Measurements from ENCODE around the gene PGP. TPM values are rescaled to one million over a fixed set of nuclear protein-coding genes. Genes with fewer than 3 reads are reported as not detected.
"Not testable (repeated sequence)": the region's sequence is repeated elsewhere in the genome, so short reads cannot be mapped to it uniquely, and the experiment has no call there.

Gene PGP
- polyA plus RNA-seq, 2 of the 4 experiments (the other 2 are of a cell fraction) = 13.9 to 33.7 TPM

- DNase-seq (ENCODE audit: low read depth in 1 of 2, low spot score in 1 of 2) (no peak), ATAC-seq (no peak), FAIRE-seq (no peak)
- 87% methylated on average over 8 of the region's 8 CpGs for WGBS (ENCODE audit: missing lambda C conversion rate)
- ChIA-PET POLR2A (no interaction called here), CTCF (interaction anchor here (1.3 kb wide), 1 partner anchor 9 kb away, joined by 3 read pairs; the partner anchor contains the start of gene ECI1)
- Histone ChIP-seq H3K4me3 (no peak overlapping the region), H3K4me2 (no peak overlapping the region), H3K9me3 (no peaks in the 10 kb centered on the region), H3K4me1 (no peaks in the 10 kb centered on the region; the same call in 2 of the 3 replicates), H3K27ac (no peak overlapping the region)
- TF ChIP-seq MAFK (IDR thresholded peaks at IDR 0.05; ENCODE audit: partially characterized antibody) (no peak), MYC (IDR thresholded peaks at IDR 0.05; ENCODE audit: borderline replicate concordance, low read length) (no peak), RAD21 (conservative IDR thresholded peaks at IDR 0.05 in 1 of 2, IDR thresholded peaks at IDR 0.05 in 1 of 2) (no peak), JUN (IDR thresholded peaks at IDR 0.05) (no peak), ESRRA (IDR thresholded peaks at IDR 0.05; ENCODE audit: borderline replicate concordance, low read length) (no peak), BHLHE40 (IDR thresholded peaks at IDR 0.05; ENCODE audit: low read depth, low read length) (no peak), CBX2 (IDR thresholded peaks at IDR 0.05; ENCODE audit: borderline replicate concordance, low read depth) (no peak), GATA3 (IDR thresholded peaks at IDR 0.05; ENCODE audit: borderline replicate concordance) (no peak), NPAS2 (CRISPR knock-in tag; IDR thresholded peaks at IDR 0.05; ENCODE audit: borderline replicate concordance) (no peak), ZNF302 (CRISPR knock-in tag; IDR thresholded peaks at IDR 0.05) (no peak), SMC3 (IDR thresholded peaks at IDR 0.05) (no peak), HDAC2 (IDR thresholded peaks at IDR 0.05) (no peak), POLR2AphosphoS2 (conservative IDR thresholded peaks at IDR 0.05; ENCODE audit: low read length) (no peak), CHD4 (IDR thresholded peaks at IDR 0.05; ENCODE audit: borderline replicate concordance) (no peak), JUNB (IDR thresholded peaks at IDR 0.05) (no peak), FOSL2 (IDR thresholded peaks at IDR 0.05) (no peak), FOSL2 (CRISPR knock-in tag; IDR thresholded peaks at IDR 0.05) (no peak), NFE2L2 (conservative IDR thresholded peaks at IDR 0.05; ENCODE audit: low read length) (no peak), TP53 (CRISPR knock-in tag; IDR thresholded peaks at IDR 0.05) (no peak)
These were observed 45.6 kb upstream of the PGP start for GRCh38 chr16:2260250-2260649.

GRCh38 chr16:2258530-2258929 lies 43.9 kb upstream of the PGP start:
- ATAC-seq, FAIRE-seq: not testable (repeated sequence)

GRCh38 chr16:2257726-2258125 lies 43.1 kb upstream of the PGP start:
- CTCF ChIA-PET = interaction anchor here (0.9 to 1.5 kb wide), 6 partner anchors 13 to 156 kb away, joined by 3 to 7 read pairs (median 3); no protein-coding TSS in a partner anchor
- FAIRE-seq = no peak
- POLR2A ChIA-PET = no interaction called here

More at GRCh38 chr16:2258530-2258929, 43.9 kb upstream of the PGP start:
- H3K27ac ChIP-seq; H3K4me3 ChIP-seq; H3K4me1 ChIP-seq; POLR2A ChIA-PET; H3K4me2 ChIP-seq; H3K9me3 ChIP-seq; DNase-seq (ENCODE audit: low read depth in 1 of 2, low spot score in 1 of 2): not testable (repeated sequence)
- CTCF ChIA-PET = interaction anchor here (0.9 to 1.5 kb wide), 4 partner anchors 12 to 46 kb away, joined by 3 read pairs; no protein-coding TSS in a partner anchor
- whole genome bisulfite sequencing (ENCODE audit: missing lambda C conversion rate) = 96% methylated on average over 7 of the region's 7 CpGs

GRCh38 chr16:2256531-2257140 lies 42.0 kb upstream of the PGP start:
- no peak overlapping the region for H3K4me3 ChIP-seq
- ATAC-seq (no peak), DNase-seq (ENCODE audit: low read depth in 1 of 2, low spot score in 1 of 2) (no peak), FAIRE-seq (no peak)
- H3K9me3 ChIP-seq = no peaks in the 10 kb centered on the region
- POLR2A ChIA-PET = no interaction called here
- CTCF ChIA-PET = interaction anchor here (1.0 to 1.6 kb wide), 4 partner anchors 14 to 157 kb away, joined by 3 to 7 read pairs (median 3); no protein-coding TSS in a partner anchor
- H3K4me1 ChIP-seq = peaks cover 14% of the 10 kb centered on the region
- no peak overlapping the region for H3K4me2 ChIP-seq
- 91% methylated on average over 12 of the region's 12 CpGs for WGBS (ENCODE audit: missing lambda C conversion rate)
- no peak overlapping the region for H3K27ac ChIP-seq
- TF ChIP-seq KDM1A (IDR thresholded peaks at IDR 0.05; ENCODE audit: low read depth) = no peak
- no peak for TF ChIP-seq TFCP2L1 (CRISPR knock-in tag; IDR thresholded peaks at IDR 0.05)
- TF ChIP-seq ZC3H11A (IDR thresholded peaks at IDR 0.05) = no peak
- TF ChIP-seq PBX3 (IDR thresholded peaks at IDR 0.05) = no peak
- no peak for TF ChIP-seq GATA3 (IDR thresholded peaks at IDR 0.05; ENCODE audit: borderline replicate concordance)
- TF ChIP-seq EHMT2 (IDR thresholded peaks at IDR 0.05; ENCODE audit: low read depth) = no peak
- no peak for TF ChIP-seq HMGXB4 (CRISPR knock-in tag; IDR thresholded peaks at IDR 0.05; ENCODE audit: borderline replicate concordance)
- TF ChIP-seq CEBPB (IDR thresholded peaks at IDR 0.05) = no peak
- no peak for TF ChIP-seq ZNF302 (CRISPR knock-in tag; IDR thresholded peaks at IDR 0.05)
- no peak for TF ChIP-seq ZSCAN20 (CRISPR knock-in tag; IDR thresholded peaks at IDR 0.05)
- no peak for TF ChIP-seq HEYL (CRISPR knock-in tag; IDR thresholded peaks at IDR 0.05)
- TF ChIP-seq EP300 (IDR thresholded peaks at IDR 0.05) = no peak
- TF ChIP-seq EHF (CRISPR knock-in tag; IDR thresholded peaks at IDR 0.05) = no peak

More at GRCh38 chr16:2257726-2258125, 43.1 kb upstream of the PGP start:
- DNase-seq (ENCODE audit: low read depth in 1 of 2, low spot score in 1 of 2) = no peak
- ATAC-seq = no peak
- Histone ChIP-seq H3K4me2 (no peak overlapping the region), H3K4me1 (peaks cover 3% of the 10 kb centered on the region), H3K4me3 (no peak overlapping the region), H3K27ac (no peak overlapping the region), H3K9me3 (no peaks in the 10 kb centered on the region)
- no peak for TF ChIP-seq HOXA7 (CRISPR knock-in tag; IDR thresholded peaks at IDR 0.05)
- TF ChIP-seq EHF (CRISPR knock-in tag; IDR thresholded peaks at IDR 0.05) = no peak
- no peak for TF ChIP-seq ZSCAN20 (CRISPR knock-in tag; IDR thresholded peaks at IDR 0.05)
- no peak for TF ChIP-seq BHLHE40 (IDR thresholded peaks at IDR 0.05; ENCODE audit: low read depth, low read length)
- no peak for TF ChIP-seq FOXS1 (CRISPR knock-in tag; IDR thresholded peaks at IDR 0.05)
- TF ChIP-seq HOXB5 (CRISPR knock-in tag; IDR thresholded peaks at IDR 0.05) = no peak
- TF ChIP-seq POLR2A (IDR thresholded peaks at IDR 0.05; ENCODE audit: low read length) = no peak
- no peak for TF ChIP-seq NR3C1 (IDR thresholded peaks at IDR 0.05)
- WGBS (ENCODE audit: missing lambda C conversion rate) = 91% methylated on average over 6 of the region's 6 CpGs
